Endothelial cell (in vitro differentiated cells): ENCODE data around the gene AK9. TPM values are rescaled to one million over a fixed set of nuclear protein-coding genes. Genes with fewer than 3 reads are reported as not detected.
A peak's percentile ranks its signal among the peaks of the same experiment; 100 is the strongest.

Experiments used
- DNase-seq: peaks from one replicate; pipeline ENCODE4 v3.0.0; 2021; ENCODE audit warnings: low spot score
- H3K27ac Mint-ChIP-seq: one replicate; pipeline ENCODE4 v1.8.0; 2021; ENCODE audit warnings: mixed read lengths, inconsistent platforms; ENCODE audit not compliant: unreplicated experiment
- H3K27me3 Mint-ChIP-seq: one replicate; pipeline ENCODE4 v1.8.0; 2021; ENCODE audit warnings: mild to moderate bottlenecking, moderate library complexity, mixed read lengths, inconsistent platforms; ENCODE audit not compliant: unreplicated experiment
- H3K36me3 Mint-ChIP-seq: one replicate; pipeline ENCODE4 v1.8.0; 2021; ENCODE audit warnings: mild to moderate bottlenecking, low read depth, mixed read lengths, inconsistent platforms; ENCODE audit not compliant: unreplicated experiment
- H3K4me1 Mint-ChIP-seq: one replicate; pipeline ENCODE4 v1.8.0; 2021; ENCODE audit warnings: mild to moderate bottlenecking, mixed read lengths, inconsistent platforms; ENCODE audit not compliant: unreplicated experiment
- H3K4me3 Mint-ChIP-seq: one replicate; pipeline ENCODE4 v1.8.0; 2021; ENCODE audit warnings: mild to moderate bottlenecking, mixed read lengths, inconsistent platforms; ENCODE audit not compliant: unreplicated experiment
- H3K9me3 Mint-ChIP-seq: one replicate; pipeline ENCODE4 v1.8.0; 2021; ENCODE audit warnings: mixed read lengths, inconsistent platforms; ENCODE audit not compliant: unreplicated experiment
- total RNA-seq: library from RNA; stranded (reverse); fragmentation: NEBNext Ultra II Directional; extraction: Animal tissue kit (Norgen Biotek cat#: 25700); gene quantifications from one replicate; pipeline ENCODE4 v1.2.1, GENCODE V29; 2021; ENCODE audit not compliant: unreplicated experiment
- TF ChIP-seq, protein P1 (sequence below): fragments of 200-600 bp; sonication (generic); IDR thresholded peaks from one replicate; pipeline ENCODE4 v1.5.0; 2021; ENCODE audit warnings: antibody characterized with exemption; ENCODE audit not compliant: unreplicated experiment

The AK9 gene
- total RNA-seq, 1 donor from 2014 or later, result 3.5 TPM

DNA sequence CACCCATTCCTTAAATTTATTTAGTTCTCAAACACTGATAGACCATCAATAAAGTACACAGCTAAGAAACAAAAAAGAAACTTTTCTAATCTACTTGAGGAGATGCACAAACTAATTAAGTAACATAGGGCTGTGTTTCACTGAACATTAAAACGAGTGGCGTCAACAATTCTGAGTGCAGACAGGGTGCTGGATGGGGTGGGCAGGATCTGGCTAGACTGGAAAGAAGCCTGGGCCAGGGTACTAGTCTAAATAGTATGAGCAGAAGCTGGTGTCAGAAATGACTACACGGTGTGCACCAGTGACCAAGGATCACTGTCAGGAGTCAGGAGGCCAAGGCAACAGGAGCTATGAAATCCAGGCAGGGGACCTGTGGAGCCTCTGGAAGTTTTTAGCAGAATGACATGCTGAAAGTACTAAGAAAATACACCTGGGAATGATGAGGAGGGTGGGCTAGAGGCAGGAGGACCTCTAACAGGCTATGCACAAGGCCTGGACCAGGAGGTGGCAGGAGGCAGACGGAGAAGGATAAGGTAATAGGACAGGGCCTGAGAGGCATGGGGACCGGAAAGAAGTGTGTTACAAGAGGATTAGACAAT lies 221.3 kb downstream of the AK9 start:
- no peak for DNase-seq
- Mint-ChIP-seq H3K27ac (no peak overlapping the region), H3K4me3 (peak overlapping the region; percentile 27), H3K36me3 (peaks cover 38% of the 10 kb centered on the region), H3K9me3 (no peaks in the 10 kb centered on the region), H3K4me1 (no peaks in the 10 kb centered on the region), H3K27me3 (peaks cover 4% of the 10 kb centered on the region)
- TF ChIP-seq, protein P1, sequence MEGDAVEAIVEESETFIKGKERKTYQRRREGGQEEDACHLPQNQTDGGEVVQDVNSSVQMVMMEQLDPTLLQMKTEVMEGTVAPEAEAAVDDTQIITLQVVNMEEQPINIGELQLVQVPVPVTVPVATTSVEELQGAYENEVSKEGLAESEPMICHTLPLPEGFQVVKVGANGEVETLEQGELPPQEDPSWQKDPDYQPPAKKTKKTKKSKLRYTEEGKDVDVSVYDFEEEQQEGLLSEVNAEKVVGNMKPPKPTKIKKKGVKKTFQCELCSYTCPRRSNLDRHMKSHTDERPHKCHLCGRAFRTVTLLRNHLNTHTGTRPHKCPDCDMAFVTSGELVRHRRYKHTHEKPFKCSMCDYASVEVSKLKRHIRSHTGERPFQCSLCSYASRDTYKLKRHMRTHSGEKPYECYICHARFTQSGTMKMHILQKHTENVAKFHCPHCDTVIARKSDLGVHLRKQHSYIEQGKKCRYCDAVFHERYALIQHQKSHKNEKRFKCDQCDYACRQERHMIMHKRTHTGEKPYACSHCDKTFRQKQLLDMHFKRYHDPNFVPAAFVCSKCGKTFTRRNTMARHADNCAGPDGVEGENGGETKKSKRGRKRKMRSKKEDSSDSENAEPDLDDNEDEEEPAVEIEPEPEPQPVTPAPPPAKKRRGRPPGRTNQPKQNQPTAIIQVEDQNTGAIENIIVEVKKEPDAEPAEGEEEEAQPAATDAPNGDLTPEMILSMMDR, result no peak

- H3K36me3 Mint-ChIP-seq, result peaks cover 30% of the 10 kb centered on the region
- no peak for DNase-seq
- H3K27ac Mint-ChIP-seq, result no peak overlapping the region
- H3K27me3 Mint-ChIP-seq, result peaks cover 1% of the 10 kb centered on the region
- TF ChIP-seq, protein P1, result no peak
- no peaks in the 10 kb centered on the region for H3K9me3 Mint-ChIP-seq
- no peak overlapping the region for H3K4me3 Mint-ChIP-seq
- H3K4me1 Mint-ChIP-seq, result no peaks in the 10 kb centered on the region
Measured at GRCh38 chr6:109467696-109468095, 223.3 kb downstream of the AK9 start.

- TF ChIP-seq, protein P1, result no peak
- Mint-ChIP-seq H3K9me3 (no peaks in the 10 kb centered on the region), H3K27ac (no peak overlapping the region), H3K4me3 (no peak overlapping the region), H3K4me1 (no peaks in the 10 kb centered on the region), H3K36me3 (peaks cover 19% of the 10 kb centered on the region), H3K27me3 (no peaks in the 10 kb centered on the region)
- DNase-seq, result no peak
Measured at GRCh38 chr6:109466212-109466923, 224.6 kb downstream of the AK9 start.

DNA sequence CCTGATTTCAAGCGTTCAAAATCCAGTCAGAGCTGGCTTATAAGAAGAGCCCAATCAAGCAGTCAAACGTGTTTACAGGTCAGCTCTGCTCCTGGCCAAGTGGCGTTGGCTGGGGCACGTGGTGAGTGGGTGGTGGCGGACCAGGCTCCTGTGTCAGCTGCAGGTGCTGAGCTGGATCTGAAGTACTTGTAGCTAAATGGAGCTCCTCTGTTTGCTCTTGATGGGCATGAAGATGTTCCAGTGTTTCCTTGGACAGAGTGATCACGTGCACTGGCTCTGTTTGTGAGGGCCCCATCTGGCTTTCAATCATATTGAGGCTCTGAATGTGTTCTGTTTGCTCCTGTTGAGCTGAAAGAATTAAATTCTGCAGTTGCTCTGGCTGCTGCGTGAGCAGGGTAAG lies 225.2 kb downstream of the AK9 start:
- no peaks in the 10 kb centered on the region for H3K4me1 Mint-ChIP-seq
- TF ChIP-seq, protein P1, result no peak
- no peak overlapping the region for H3K4me3 Mint-ChIP-seq
- H3K36me3 Mint-ChIP-seq, result peaks cover 15% of the 10 kb centered on the region
- DNase-seq, result no peak
- no peak overlapping the region for H3K27ac Mint-ChIP-seq
- H3K9me3 Mint-ChIP-seq, result no peaks in the 10 kb centered on the region
- H3K27me3 Mint-ChIP-seq, result no peaks in the 10 kb centered on the region
